ENCODE results near the gene SORCS2.

DNA sequence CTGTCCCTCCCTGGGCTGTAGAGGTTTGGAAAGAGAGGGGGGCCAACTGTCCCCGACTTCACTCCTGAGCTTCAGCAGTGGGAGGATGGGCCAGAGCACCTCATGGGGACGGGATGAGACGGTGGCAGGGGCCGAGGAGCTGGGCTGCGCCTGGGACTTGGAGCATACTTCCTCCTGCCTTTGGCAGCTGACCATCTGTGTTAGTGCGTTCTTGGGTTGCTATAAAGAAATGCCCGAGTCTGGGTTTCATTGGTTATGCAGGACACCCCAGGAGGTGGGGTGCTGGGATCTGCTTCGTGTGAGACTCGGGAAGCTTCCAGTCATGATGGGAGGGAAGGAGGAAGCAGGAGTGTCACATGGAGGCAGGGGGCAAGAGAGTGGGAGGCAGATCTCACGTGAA is 235.0 kb downstream of the SORCS2 start:
- TF ChIP-seq POLR2AphosphoS5 (IDR thresholded peaks at IDR 0.05) = no peak
- TF ChIP-seq, protein P1, sequence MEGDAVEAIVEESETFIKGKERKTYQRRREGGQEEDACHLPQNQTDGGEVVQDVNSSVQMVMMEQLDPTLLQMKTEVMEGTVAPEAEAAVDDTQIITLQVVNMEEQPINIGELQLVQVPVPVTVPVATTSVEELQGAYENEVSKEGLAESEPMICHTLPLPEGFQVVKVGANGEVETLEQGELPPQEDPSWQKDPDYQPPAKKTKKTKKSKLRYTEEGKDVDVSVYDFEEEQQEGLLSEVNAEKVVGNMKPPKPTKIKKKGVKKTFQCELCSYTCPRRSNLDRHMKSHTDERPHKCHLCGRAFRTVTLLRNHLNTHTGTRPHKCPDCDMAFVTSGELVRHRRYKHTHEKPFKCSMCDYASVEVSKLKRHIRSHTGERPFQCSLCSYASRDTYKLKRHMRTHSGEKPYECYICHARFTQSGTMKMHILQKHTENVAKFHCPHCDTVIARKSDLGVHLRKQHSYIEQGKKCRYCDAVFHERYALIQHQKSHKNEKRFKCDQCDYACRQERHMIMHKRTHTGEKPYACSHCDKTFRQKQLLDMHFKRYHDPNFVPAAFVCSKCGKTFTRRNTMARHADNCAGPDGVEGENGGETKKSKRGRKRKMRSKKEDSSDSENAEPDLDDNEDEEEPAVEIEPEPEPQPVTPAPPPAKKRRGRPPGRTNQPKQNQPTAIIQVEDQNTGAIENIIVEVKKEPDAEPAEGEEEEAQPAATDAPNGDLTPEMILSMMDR (IDR thresholded peaks at IDR 0.05) = no peak

Measured in prostate gland (tissue), 2 donors.